Nephron (organoid): ENCODE measurements around the gene TM9SF1.

Experiments used
- H3K27ac Mint-ChIP-seq, 3 experiments: 2 replicates each; pipeline ENCODE4 v1.8.0; 2020; ENCODE audit warnings: mixed read lengths in 3 of 3, mild to moderate bottlenecking in 2 of 3, moderate library complexity in 1 of 3
- H3K27me3 Mint-ChIP-seq: 2 replicates; pipeline ENCODE4 v1.8.0; 2021; ENCODE audit warnings: low read depth, mild to moderate bottlenecking, moderate library complexity, mixed read lengths
- H3K36me3 Mint-ChIP-seq: 2 replicates; pipeline ENCODE4 v1.8.0; 2020; ENCODE audit warnings: low read depth, mixed read lengths
- H3K4me1 Mint-ChIP-seq: 2 replicates; pipeline ENCODE4 v1.8.0; 2020; ENCODE audit warnings: mixed read lengths
- H3K4me3 Mint-ChIP-seq, 3 experiments: 2 replicates each; pipeline ENCODE4 v1.8.0; 2020; ENCODE audit warnings: mild to moderate bottlenecking in 3 of 3, mixed read lengths in 3 of 3, moderate library complexity in 2 of 3
- H3K9me3 Mint-ChIP-seq: 2 replicates; pipeline ENCODE4 v1.8.0; 2020; ENCODE audit warnings: mixed read lengths
- TF ChIP-seq, protein P1 (sequence below), 3 experiments: fragments of 200-600 bp; sonication (generic); IDR thresholded peaks; one replicate each; pipeline ENCODE4 v1.5.0; 2021; ENCODE audit warnings: antibody characterized with exemption in 3 of 3; ENCODE audit not compliant: unreplicated experiment in 3 of 3

Gene TM9SF1

DNA sequence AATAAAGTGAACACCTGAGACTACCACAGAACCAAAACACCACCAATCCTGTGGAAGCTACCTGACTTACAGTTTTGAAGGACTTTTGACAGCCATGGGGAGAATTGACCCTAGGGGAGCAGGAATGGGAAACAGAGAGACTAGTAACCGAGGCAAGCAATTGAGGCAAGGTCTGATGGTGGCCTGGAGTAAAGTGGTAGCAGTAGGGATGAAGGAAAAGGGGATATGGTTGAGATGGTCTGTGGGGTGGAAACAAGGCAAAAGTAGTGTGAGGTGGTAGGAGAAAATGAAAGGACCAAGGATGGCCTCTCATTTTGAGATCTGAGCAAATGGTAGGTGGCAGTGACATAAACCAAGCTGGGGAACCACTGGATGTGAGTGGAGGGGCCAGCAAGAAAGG, 38.4 kb downstream of the TM9SF1 start:
- no peak overlapping the region for H3K4me3 Mint-ChIP-seq
- H3K9me3 Mint-ChIP-seq = no peaks in the 10 kb centered on the region
- H3K27ac Mint-ChIP-seq = no peak overlapping the region
- TF ChIP-seq, protein P1, sequence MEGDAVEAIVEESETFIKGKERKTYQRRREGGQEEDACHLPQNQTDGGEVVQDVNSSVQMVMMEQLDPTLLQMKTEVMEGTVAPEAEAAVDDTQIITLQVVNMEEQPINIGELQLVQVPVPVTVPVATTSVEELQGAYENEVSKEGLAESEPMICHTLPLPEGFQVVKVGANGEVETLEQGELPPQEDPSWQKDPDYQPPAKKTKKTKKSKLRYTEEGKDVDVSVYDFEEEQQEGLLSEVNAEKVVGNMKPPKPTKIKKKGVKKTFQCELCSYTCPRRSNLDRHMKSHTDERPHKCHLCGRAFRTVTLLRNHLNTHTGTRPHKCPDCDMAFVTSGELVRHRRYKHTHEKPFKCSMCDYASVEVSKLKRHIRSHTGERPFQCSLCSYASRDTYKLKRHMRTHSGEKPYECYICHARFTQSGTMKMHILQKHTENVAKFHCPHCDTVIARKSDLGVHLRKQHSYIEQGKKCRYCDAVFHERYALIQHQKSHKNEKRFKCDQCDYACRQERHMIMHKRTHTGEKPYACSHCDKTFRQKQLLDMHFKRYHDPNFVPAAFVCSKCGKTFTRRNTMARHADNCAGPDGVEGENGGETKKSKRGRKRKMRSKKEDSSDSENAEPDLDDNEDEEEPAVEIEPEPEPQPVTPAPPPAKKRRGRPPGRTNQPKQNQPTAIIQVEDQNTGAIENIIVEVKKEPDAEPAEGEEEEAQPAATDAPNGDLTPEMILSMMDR (IDR thresholded peaks at IDR 0.05; ENCODE audit: unreplicated experiment in 3 of 3) = no peak
- no peaks in the 10 kb centered on the region for H3K27me3 Mint-ChIP-seq
- H3K4me1 Mint-ChIP-seq = peaks cover 10% of the 10 kb centered on the region
- H3K36me3 Mint-ChIP-seq = peaks cover 51% of the 10 kb centered on the region

- no peak overlapping the region for H3K27ac Mint-ChIP-seq
- TF ChIP-seq, protein P1 (IDR thresholded peaks at IDR 0.05; ENCODE audit: unreplicated experiment in 3 of 3) = no peak
- H3K4me1 Mint-ChIP-seq = no peaks in the 10 kb centered on the region
- H3K36me3 Mint-ChIP-seq = peaks cover 53% of the 10 kb centered on the region
- no peaks in the 10 kb centered on the region for H3K9me3 Mint-ChIP-seq
- H3K27me3 Mint-ChIP-seq = no peaks in the 10 kb centered on the region
- no peak overlapping the region for H3K4me3 Mint-ChIP-seq
These were observed 40.1 kb downstream of the TM9SF1 start for GRCh38 chr14:24155100-24155499.

DNA sequence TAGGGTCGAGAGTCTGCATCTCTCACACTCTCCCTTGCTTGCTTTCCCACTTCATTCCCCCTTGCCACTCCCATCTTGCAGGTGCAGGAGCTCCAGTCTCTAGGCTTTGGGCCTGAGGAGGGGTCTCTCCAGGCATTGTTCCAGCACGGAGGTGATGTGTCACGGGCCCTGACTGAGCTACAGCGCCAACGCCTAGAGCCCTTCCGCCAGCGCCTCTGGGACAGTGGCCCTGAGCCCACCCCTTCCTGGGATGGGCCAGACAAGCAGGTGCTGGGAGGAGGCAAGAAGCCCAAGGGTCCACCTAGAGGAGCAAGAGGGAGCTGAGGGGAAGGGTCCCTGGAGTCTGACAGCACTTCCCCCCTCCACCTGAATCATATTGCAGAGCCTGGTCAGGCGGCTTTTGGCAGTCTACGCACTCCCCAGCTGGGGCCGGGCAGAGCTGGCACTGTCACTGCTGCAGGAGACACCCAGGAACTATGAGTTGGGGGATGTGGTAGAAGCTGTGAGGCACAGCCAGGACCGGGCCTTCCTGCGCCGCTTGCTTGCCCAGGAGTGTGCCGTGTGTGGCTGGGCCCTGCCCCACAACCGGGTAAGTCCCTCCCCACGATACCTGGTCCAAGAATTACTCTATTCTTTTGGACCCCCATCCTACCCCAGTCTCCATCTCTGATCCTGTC, 43.7 kb downstream of the TM9SF1 start:
- H3K4me3 Mint-ChIP-seq = peak overlapping the region; percentile 21 to 62 (median 52)
- no peaks in the 10 kb centered on the region for H3K9me3 Mint-ChIP-seq
- TF ChIP-seq, protein P1 (IDR thresholded peaks at IDR 0.05; ENCODE audit: unreplicated experiment in 3 of 3) = no peak

GRCh38 chr14:24150993-24151392, 44.2 kb downstream of the TM9SF1 start:
- H3K4me3 Mint-ChIP-seq = peak overlapping the region in 1 of 3 experiments; percentile 81
- peaks cover 39% of the 10 kb centered on the region for H3K36me3 Mint-ChIP-seq
- TF ChIP-seq, protein P1 (IDR thresholded peaks at IDR 0.05; ENCODE audit: unreplicated experiment in 3 of 3) = no peak
- H3K9me3 Mint-ChIP-seq = no peaks in the 10 kb centered on the region
- H3K27ac Mint-ChIP-seq = no peak overlapping the region
- peaks cover 10% of the 10 kb centered on the region for H3K4me1 Mint-ChIP-seq
- H3K27me3 Mint-ChIP-seq = no peaks in the 10 kb centered on the region

More for the DNA sequence above, 43.7 kb downstream of the TM9SF1 start:
- H3K4me1 Mint-ChIP-seq = peaks cover 6% of the 10 kb centered on the region
- H3K27me3 Mint-ChIP-seq = no peaks in the 10 kb centered on the region
- H3K27ac Mint-ChIP-seq = no peak overlapping the region
- peaks cover 40% of the 10 kb centered on the region for H3K36me3 Mint-ChIP-seq

GRCh38 chr14:24150567-24150966, 44.7 kb downstream of the TM9SF1 start:
- Mint-ChIP-seq H3K27ac (no peak overlapping the region), H3K4me3 (peak overlapping the region; percentile 27 to 98 (median 81)), H3K9me3 (no peaks in the 10 kb centered on the region), H3K27me3 (no peaks in the 10 kb centered on the region), H3K4me1 (peaks cover 15% of the 10 kb centered on the region), H3K36me3 (peaks cover 35% of the 10 kb centered on the region)
- TF ChIP-seq, protein P1 (IDR thresholded peaks at IDR 0.05; ENCODE audit: unreplicated experiment in 3 of 3) = no peak

DNA sequence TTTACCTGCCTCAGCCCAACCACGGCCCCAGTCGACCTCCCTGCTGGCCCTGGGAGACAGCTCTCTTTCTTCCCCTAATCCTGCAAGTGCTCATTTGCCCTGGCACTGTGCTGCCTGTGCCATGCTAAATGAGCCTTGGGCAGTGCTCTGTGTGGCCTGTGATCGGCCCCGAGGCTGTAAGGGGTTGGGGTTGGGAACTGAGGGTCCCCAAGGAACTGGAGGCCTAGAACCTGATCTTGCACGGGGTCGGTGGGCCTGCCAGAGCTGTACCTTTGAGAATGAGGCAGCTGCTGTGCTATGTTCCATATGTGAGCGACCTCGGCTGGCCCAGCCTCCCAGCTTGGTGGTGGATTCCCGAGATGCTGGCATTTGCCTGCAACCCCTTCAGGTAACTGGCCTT, 45.2 kb downstream of the TM9SF1 start:
- no peak overlapping the region for H3K27ac Mint-ChIP-seq
- H3K27me3 Mint-ChIP-seq = no peaks in the 10 kb centered on the region
- no peaks in the 10 kb centered on the region for H3K9me3 Mint-ChIP-seq
- peaks cover 18% of the 10 kb centered on the region for H3K4me1 Mint-ChIP-seq
- TF ChIP-seq, protein P1 (IDR thresholded peaks at IDR 0.05; ENCODE audit: unreplicated experiment in 3 of 3) = no peak
- peaks cover 32% of the 10 kb centered on the region for H3K36me3 Mint-ChIP-seq
- peak overlapping the region; percentile 50 to 98 (median 81) for H3K4me3 Mint-ChIP-seq
